ENCODE measurements around the gene DSTYK. TPM values are rescaled to one million over a fixed set of nuclear protein-coding genes. Genes with fewer than 3 reads are reported as not detected.

The DSTYK gene
- total and polyA plus RNA-seq, 9 donors, result 8.8 to 20.0 (median 18.0) TPM

- H3K9me3 ChIP-seq, result no peaks in the 10 kb centered on the region
- no peak for TF ChIP-seq EP300 (IDR thresholded peaks at IDR 0.05)
- no peak overlapping the region for H3K27ac ChIP-seq
- no peaks in the 10 kb centered on the region for H3K36me3 ChIP-seq
- no peaks in the 10 kb centered on the region for H3K27me3 ChIP-seq
- peak overlapping the region; percentile 61 for H3K4me3 ChIP-seq
- DNase-seq, result peak in 2 of 5 donors; percentile 38 to 47
- H3K4me1 ChIP-seq (ENCODE audit: insufficient read depth), result peaks cover 13% of the 10 kb centered on the region
- WGBS, 3 donors, result 12 to 13% (median 13%) methylated on average over 8 of the region's 8 CpGs
- intact Hi-C loops (cut with DNase I), result loop anchor here in 1 of 4 donors (5.0 kb wide), 1 partner anchor 35 kb away; no protein-coding TSS in a partner anchor
Observed at GRCh38 chr1:205226868-205227583, 15.5 kb upstream of the DSTYK start.

GRCh38 chr1:205225901-205226765 lies 14.6 kb upstream of the DSTYK start:
- peak in 1 of 5 donors; percentile 44 for DNase-seq
- intact Hi-C loops (cut with DNase I), result loop anchor here in 1 of 4 donors (5.0 kb wide), 1 partner anchor 36 kb away; no protein-coding TSS in a partner anchor

GRCh38 chr1:205224736-205225135 lies 13.2 kb upstream of the DSTYK start:
- Histone ChIP-seq H3K36me3 (no peaks in the 10 kb centered on the region), H3K4me3 (no peak overlapping the region), H3K4me1 (ENCODE audit: insufficient read depth) (peaks cover 11% of the 10 kb centered on the region), H3K27me3 (no peaks in the 10 kb centered on the region), H3K27ac (no peak overlapping the region), H3K9me3 (no peaks in the 10 kb centered on the region)
- TF ChIP-seq EP300 (IDR thresholded peaks at IDR 0.05), result no peak
- DNase-seq, result no peak
- intact Hi-C loops (cut with DNase I), result loop anchor here in 1 of 4 donors (5.0 kb wide), 1 partner anchor 38 kb away; no protein-coding TSS in a partner anchor

More at GRCh38 chr1:205225901-205226765, 14.6 kb upstream of the DSTYK start:
- TF ChIP-seq POLR2A (IDR thresholded peaks at IDR 0.05) (no peak), CTCF (IDR thresholded peaks at IDR 0.05) (no peak), EP300 (IDR thresholded peaks at IDR 0.05) (no peak)
- Histone ChIP-seq H3K27me3 (no peaks in the 10 kb centered on the region), H3K4me3 (no peak overlapping the region), H3K9me3 (no peaks in the 10 kb centered on the region), H3K4me1 (ENCODE audit: insufficient read depth) (peaks cover 13% of the 10 kb centered on the region), H3K27ac (no peak overlapping the region), H3K36me3 (no peaks in the 10 kb centered on the region)
- WGBS, 3 donors, result 63 to 67% (median 64%) methylated on average over 11 of the region's 11 CpGs

- Histone ChIP-seq H3K27me3 (no peaks in the 10 kb centered on the region), H3K36me3 (no peaks in the 10 kb centered on the region), H3K4me1 (ENCODE audit: insufficient read depth) (peaks cover 3% of the 10 kb centered on the region), H3K9me3 (no peaks in the 10 kb centered on the region), H3K27ac (no peak overlapping the region), H3K4me3 (no peak overlapping the region)
- intact Hi-C loops (cut with DNase I), result no loop called here
- WGBS, 3 donors, result 71 to 84% (median 78%) methylated on average over 2 of the region's 2 CpGs
- no peak for TF ChIP-seq EP300 (IDR thresholded peaks at IDR 0.05)
- TF ChIP-seq CTCF (IDR thresholded peaks at IDR 0.05), result no peak
- no peak for TF ChIP-seq POLR2A (IDR thresholded peaks at IDR 0.05)
- DNase-seq, result no peak
Observed at GRCh38 chr1:205220421-205220820, 8.9 kb upstream of the DSTYK start.

GRCh38 chr1:205217418-205217817 lies 5.9 kb upstream of the DSTYK start:
- no peaks in the 10 kb centered on the region for H3K9me3 ChIP-seq
- peaks cover under 1% of the 10 kb centered on the region for H3K4me1 ChIP-seq (ENCODE audit: insufficient read depth)
- 49 to 84% (median 65%) methylated on average over 3 of the region's 3 CpGs for WGBS, 3 donors
- no peak overlapping the region for H3K4me3 ChIP-seq
- no peak for TF ChIP-seq POLR2A (IDR thresholded peaks at IDR 0.05)
- no peaks in the 10 kb centered on the region for H3K27me3 ChIP-seq
- H3K27ac ChIP-seq, result no peak overlapping the region
- no peak for DNase-seq
- intact Hi-C loops (cut with DNase I), result no loop called here
- no peaks in the 10 kb centered on the region for H3K36me3 ChIP-seq
